ENCODE measurements around the gene OR4C3. TPM values are rescaled to one million over a fixed set of nuclear protein-coding genes. Genes with fewer than 3 reads are reported as not detected.
"Not testable (repeated sequence)": the region's sequence is repeated elsewhere in the genome, so short reads cannot be mapped to it uniquely, and the experiment has no call there.

The OR4C3 gene
- total RNA-seq, 1 donor: not detected

- H3K4me3 ChIP-seq (ENCODE audit: low read depth, low read length): no peak overlapping the region
- DNase-seq (ENCODE audit: low read depth): no peak
- TF ChIP-seq CTCF (IDR thresholded peaks at IDR 0.05; ENCODE audit: insufficient read depth, low read length): no peak
These were observed 30.0 kb downstream of the OR4C3 start for GRCh38 chr11:48354677-48355076.

GRCh38 chr11:48361289-48361688 lies 36.6 kb downstream of the OR4C3 start:
- not testable (repeated sequence) for H3K4me3 ChIP-seq (ENCODE audit: low read depth, low read length); DNase-seq (ENCODE audit: low read depth)

GRCh38 chr11:48366365-48366764 lies 41.6 kb downstream of the OR4C3 start, which contains the start of gene OR4C5:
Gene OR4C5, minus strand, starts transcription at chr11:48366465. Its CDS starts 0 bp downstream, at chr11:48366465.
- no peak for DNase-seq (ENCODE audit: low read depth)
- no peak within 1 kb of the TSS for H3K4me3 ChIP-seq (ENCODE audit: low read depth, low read length)
- no peak for TF ChIP-seq CTCF (IDR thresholded peaks at IDR 0.05; ENCODE audit: insufficient read depth, low read length)

Other genes with a start within 250 kb of the OR4C3 start
- gene OR4B1, start 108.1 kb upstream of the OR4C3 start, total RNA-seq (ENCODE audit: low replicate concordance): not detected in 2 replicates
- not detected in 2 replicates for gene OR4X2, start 79.8 kb upstream of the OR4C3 start, total RNA-seq (ENCODE audit: low replicate concordance)
- not detected in 2 replicates for gene OR4X1, start 61.1 kb upstream of the OR4C3 start, total RNA-seq (ENCODE audit: low replicate concordance)
- not detected in 2 replicates for gene OR4S1, start 18.7 kb upstream of the OR4C3 start, total RNA-seq (ENCODE audit: low replicate concordance)
- gene OR4C5, start 41.5 kb downstream of the OR4C3 start, total RNA-seq (ENCODE audit: low replicate concordance): not detected in 2 replicates
- gene OR4A47, start 163.9 kb downstream of the OR4C3 start, total RNA-seq (ENCODE audit: low replicate concordance): not detected in 2 replicates